GM12801 (cell line): ENCODE data around the gene NAA35.

Experiments
- CTCF ChIP-seq: IDR thresholded peaks from one replicate; pipeline ENCODE4 v1.5.1; 2011; ENCODE audit warnings: control low read depth; ENCODE audit not compliant: insufficient read length; ENCODE audit errors: extremely low read depth

Gene NAA35

GRCh38 chr9:86046071-86046636 lies 105.2 kb downstream of the NAA35 start:
- no peak for TF ChIP-seq CTCF

- no peak for TF ChIP-seq CTCF
Observed at GRCh38 chr9:86046930-86047341, 106.0 kb downstream of the NAA35 start.

GRCh38 chr9:86047361-86047760 lies 106.4 kb downstream of the NAA35 start:
- no peak for TF ChIP-seq CTCF

GRCh38 chr9:86052556-86053468 lies 111.9 kb downstream of the NAA35 start:
- TF ChIP-seq CTCF: no peak

GRCh38 chr9:86054695-86055094 lies 113.7 kb downstream of the NAA35 start:
- TF ChIP-seq CTCF: no peak

GRCh38 chr9:86057491-86057890 lies 116.5 kb downstream of the NAA35 start:
- no peak for TF ChIP-seq CTCF

- TF ChIP-seq CTCF: no peak
Observed at GRCh38 chr9:86061972-86062739, 121.2 kb downstream of the NAA35 start.
